Heart right ventricle (tissue), 16 donors: ENCODE results near the gene RAB6D. TPM values are rescaled to one million over a fixed set of nuclear protein-coding genes. Genes with fewer than 3 reads are reported as not detected.
"Not testable (repeated sequence)": the region's sequence is repeated elsewhere in the genome, so short reads cannot be mapped to it uniquely, and the experiment has no call there.

ENCODE experiments used
- ATAC-seq, 8 donors: fragments of 200-7000 bp; cut with Tn5 transposase; one replicate each; pipeline ENCODE4 v1.9.1; 2020; ENCODE audit warnings: mild to moderate bottlenecking in 8 of 8, moderate library complexity in 8 of 8, moderate number of reproducible peaks in 1 of 8
- DNase-seq, 2 donors: peaks; one replicate each; pipeline ENCODE4 v3.0.0-alpha.2; 2020
- H3K27ac ChIP-seq, 10 donors: fragments of 200-600 bp; sonication (generic) in 2 of 10; one replicate each; pipeline versions ENCODE4 v1.5.0 to v1.8.0; 2020 to 2022; ENCODE audit warnings: mild to moderate bottlenecking in 3 of 10
- H3K27me3 ChIP-seq, 7 donors: fragments of 200-600 bp; one replicate each; pipeline ENCODE4 v1.8.0; 2021 to 2022; ENCODE audit warnings: mild to moderate bottlenecking in 2 of 7
- H3K36me3 ChIP-seq, 9 donors: fragments of 200-600 bp; sonication (generic) in 1 of 9; one replicate each; pipeline versions ENCODE4 v1.5.0 to v1.8.0; 2020 to 2022; ENCODE audit warnings: mild to moderate bottlenecking in 2 of 9
- H3K4me1 ChIP-seq, 9 donors: fragments of 200-600 bp; sonication (generic) in 1 of 9; one replicate each; pipeline versions ENCODE4 v1.5.0 to v1.8.0; 2020 to 2022; ENCODE audit warnings: mild to moderate bottlenecking in 4 of 9
- H3K4me3 ChIP-seq, 10 donors: fragments of 200-600 bp; sonication (generic) in 2 of 10; one replicate each; pipeline versions ENCODE4 v1.5.0 to v1.8.0; 2020 to 2022; ENCODE audit warnings: mild to moderate bottlenecking in 7 of 10, moderate library complexity in 2 of 10
- H3K9me3 ChIP-seq, 11 donors: fragments of 200-600 bp in 10 of 11; sonication (generic) in 2 of 11; one replicate each; pipeline versions ENCODE4 v1.5.0 to v1.8.0; 2013 to 2022; ENCODE audit warnings: mild to moderate bottlenecking in 2 of 11, control low read depth in 1 of 11, moderate library complexity in 1 of 11
- CTCF ChIP-seq, 9 donors: fragments of 200-600 bp; sonication (generic) in 2 of 9; IDR thresholded peaks; one replicate each; pipeline versions ENCODE4 v1.5.0 to v1.8.0; 2021 to 2022; ENCODE audit warnings: antibody characterized with exemption in 9 of 9, mild to moderate bottlenecking in 5 of 9, moderate library complexity in 1 of 9
- WGBS, 2 donors: extraction: QIAGEN DNeasy Blood & Tissue Kit; methylation state at CpG; one replicate each; pipeline ENCODE4 v1.1.7; 2013; ENCODE audit warnings: inconsistent platforms in 1 of 2; 5-methylcytosine and 5-hydroxymethylcytosine counted together
- intact Hi-C, 10 donors: fragments of 100-400 bp; cut with DNase I; formaldehyde crosslinking; loops; one replicate each; pipeline versions ENCODE4 v1.11.1 to v1.14.2; 2022
- polyA plus RNA-seq, 2 donors: library from polyadenylated mRNA; stranded (reverse); fragments of 200-250 nt; gene quantifications; one replicate each; pipeline ENCODE4 v1.2.3, GENCODE V29; 2013
- total RNA-seq, 10 donors: library from RNA; stranded (reverse); fragmentation: NEBNext Ultra II Directional in 3 of 10; extraction: Animal tissue kit (Norgen Biotek cat#: 25700) in 3 of 10; gene quantifications; one replicate each; pipeline versions ENCODE4 v1.2.1 to v1.2.4, GENCODE V29; 2021 to 2023
- donor health status: Arrhythmogenic right ventricular cardiomyopathy.
- donor health status: ischemic (EF 13 %, LVEDD 7.1; RV severe dilation, severe dysfunction).
- donor health status: healthy with polysubstance abuse.
- donor health status: DM: no; HTN: yes; CAD: no.
- donor health status: DM: no; HTN: no; CAD: no.
- donor health status: ischemic (EF 25% LVEDD 6.9; RV normal size, moderate dysfunction).
- donor health status: ischemic (EF 25% LVEDD 5.7; RV mildly dilated, moderate dysfunction).
- donor health status: healthy.
- donor health status: DM: yes; HTN: yes; CAD: no.
- donor health status: Ischemic cardiomyopathy.
- donor health status: ischemic (EF 35%, LVEDD 5.7; RV mildly dilated, moderate dysfunction).
- donor health status: nonischemic (EF 11% LVEDD 7.7; RV severe dilation, severe dysfunction).
- donor health status: DM: yes; HTN: yes; CAD: no.
- donor health status: PGD.
- donor health status: ischemic (EF 29% LVEDD 5.4; RV normal size, mild dysfunction).
- donor health status: nonischemic (EF 23%, LVEDD 6.1; RV moderate dilation, normal function).

Gene RAB6D
- total and polyA plus RNA-seq, 12 donors, result 0.01 to 0.48 TPM; not detected in 10

- H3K9me3 ChIP-seq, intact Hi-C loops, ATAC-seq, H3K4me1 ChIP-seq, DNase-seq, H3K27ac ChIP-seq, H3K36me3 ChIP-seq, H3K4me3 ChIP-seq: not testable (repeated sequence)
- H3K27me3 ChIP-seq, result peaks cover 0 to 18% (median 10%) of the 10 kb centered on the region in 7 donors
- WGBS, 2 donors, result 13 to 60% methylated on average over 1 to 8 of the region's 46 CpGs
Measured at GRCh38 chr2:131353167-131353697, 10.7 kb downstream of the RAB6D start.

- no peaks in the 10 kb centered on the region for H3K4me1 ChIP-seq
- H3K9me3 ChIP-seq, result no peaks in the 10 kb centered on the region
- no peak overlapping the region for H3K27ac ChIP-seq
- ATAC-seq, result no peak
- no peak for TF ChIP-seq CTCF (IDR thresholded peaks at IDR 0.05)
- DNase-seq, result no peak
- WGBS, 2 donors, result 85 to 92% methylated on average over 4 of the region's 4 CpGs
- H3K4me3 ChIP-seq, result no peak overlapping the region
- peaks cover 0 to 6% (median 4%) of the 10 kb centered on the region in 7 donors for H3K27me3 ChIP-seq
- intact Hi-C loops, result no loop called here
- H3K36me3 ChIP-seq, result no peaks in the 10 kb centered on the region
Measured at GRCh38 chr2:131349021-131349420, 14.9 kb downstream of the RAB6D start.

GRCh38 chr2:131347035-131347434 lies 16.9 kb downstream of the RAB6D start:
- H3K9me3 ChIP-seq, H3K4me1 ChIP-seq, H3K27me3 ChIP-seq, DNase-seq, H3K27ac ChIP-seq, intact Hi-C loops, ATAC-seq, H3K36me3 ChIP-seq, H3K4me3 ChIP-seq: not testable (repeated sequence)
- 81 to 82% methylated on average over 7 of the region's 7 CpGs for WGBS, 2 donors

- not testable (repeated sequence) for H3K27ac ChIP-seq, ATAC-seq, H3K27me3 ChIP-seq, H3K4me1 ChIP-seq, H3K4me3 ChIP-seq, H3K36me3 ChIP-seq, H3K9me3 ChIP-seq, DNase-seq
- intact Hi-C loops, result loop anchor here in 8 of 10 donors (5.0 to 10.0 kb wide), 3 partner anchors 182 to 187 kb away; no protein-coding TSS in a partner anchor
- WGBS, 2 donors, result 63 to 66% methylated on average over 1 of the region's 1 CpG
Measured at GRCh38 chr2:131339307-131339706, 24.7 kb downstream of the RAB6D start.

GRCh38 chr2:131335319-131335718 lies 28.6 kb downstream of the RAB6D start:
- 26 to 30% methylated on average over 6 of the region's 6 CpGs for WGBS, 2 donors
- peaks cover 0 to 20% (median 4%) of the 10 kb centered on the region in 7 donors for H3K27me3 ChIP-seq
- H3K36me3 ChIP-seq, H3K9me3 ChIP-seq, H3K4me1 ChIP-seq, H3K4me3 ChIP-seq, ATAC-seq, H3K27ac ChIP-seq, DNase-seq: not testable (repeated sequence)
- intact Hi-C loops, result loop anchor here in 8 of 10 donors (5.0 to 10.0 kb wide), 3 partner anchors 178 to 183 kb away; no protein-coding TSS in a partner anchor
- TF ChIP-seq CTCF (IDR thresholded peaks at IDR 0.05), result peak in 6 of 9 donors; percentile 22 to 51 (median 38)

- DNase-seq, H3K9me3 ChIP-seq, H3K4me1 ChIP-seq, H3K27ac ChIP-seq, H3K36me3 ChIP-seq, ATAC-seq, H3K4me3 ChIP-seq: not testable (repeated sequence)
- WGBS, 2 donors, result 93% methylated on average over 3 of the region's 3 CpGs
- peaks cover 0 to 28% (median 8%) of the 10 kb centered on the region in 7 donors for H3K27me3 ChIP-seq
- intact Hi-C loops, result loop anchor here in 4 of 10 donors (10.0 kb wide), 1 partner anchor 178 kb away; no protein-coding TSS in a partner anchor
Measured at GRCh38 chr2:131332709-131333108, 31.3 kb downstream of the RAB6D start.

- DNase-seq, result peak in 1 of 2 donors; percentile 42
- intact Hi-C loops, result loop anchor here in 4 of 10 donors (10.0 kb wide), 1 partner anchor 176 kb away; no protein-coding TSS in a partner anchor
- peak overlapping the region in 2 of 10 donors; percentile 8 to 15 for H3K4me3 ChIP-seq
- not testable (repeated sequence) for H3K9me3 ChIP-seq, H3K4me1 ChIP-seq, H3K27ac ChIP-seq, H3K36me3 ChIP-seq
- WGBS, 2 donors, result 3% methylated on average over 35 to 39 of the region's 43 CpGs
- H3K27me3 ChIP-seq, result peaks cover 0 to 22% (median 10%) of the 10 kb centered on the region in 7 donors
- ATAC-seq, result peak; percentile 52 to 91 (median 79)
Measured at GRCh38 chr2:131331000-131331399, 33.0 kb downstream of the RAB6D start.
